NCI-H345 treated with DMSO at 0.1 percent for 48 hours (cell line): ENCODE measurements around the gene PSMD6.

ENCODE experiments used
- DNase-seq: peaks from one replicate; lab custom pipeline; 2025; ENCODE audit not compliant: unreplicated experiment; lab: John Stamatoyannopoulos, UW

Gene PSMD6

GRCh38 chr3:63961891-63962290 is 61.4 kb downstream of the PSMD6 start:
- peak; percentile 29 for DNase-seq
